HepG2 (cell line): ENCODE results near the gene PKNOX2. TPM values are rescaled to one million over a fixed set of nuclear protein-coding genes. Genes with fewer than 3 reads are reported as not detected.

Experiments used
- CHCHD3 ChIP-seq: sonication (generic); formaldehyde crosslinking; IDR thresholded peaks from 2 replicates; pipeline ENCODE4 v1.8.0; 2022; ENCODE audit warnings: mild to moderate bottlenecking, missing genetic modification reagents, moderate library complexity
- FOXM1 ChIP-seq: sonication (generic); formaldehyde crosslinking; IDR thresholded peaks from 2 replicates; pipeline ENCODE4 v1.5.0; 2020; ENCODE audit warnings: missing genetic modification reagents
- HOXD1 ChIP-seq: sonication (generic); formaldehyde crosslinking; IDR thresholded peaks from 2 replicates; pipeline ENCODE4 v1.5.0; 2020; ENCODE audit warnings: missing genetic modification reagents
- IKZF1 ChIP-seq: fragments of 450-650 bp; IDR thresholded peaks from 2 replicates; pipeline ENCODE4 v1.7.1; 2016
- NFKB2 ChIP-seq: sonication (generic); formaldehyde crosslinking; IDR thresholded peaks from 2 replicates; pipeline ENCODE4 v1.4.0; 2020; ENCODE audit warnings: missing genetic modification reagents, borderline replicate concordance
- REXO4 ChIP-seq: sonication (generic); formaldehyde crosslinking; IDR thresholded peaks from 2 replicates; pipeline ENCODE4 v1.8.0; 2022; ENCODE audit warnings: missing genetic modification reagents, mild to moderate bottlenecking, borderline replicate concordance
- RFX1 ChIP-seq: fragments of 450-650 bp; IDR thresholded peaks from 2 replicates; pipeline ENCODE4 v1.6.1; 2017
- ZNF124 ChIP-seq: sonication (generic); formaldehyde crosslinking; IDR thresholded peaks from 2 replicates; pipeline ENCODE4 v1.4.0; 2020; ENCODE audit warnings: missing genetic modification reagents
- ZNF17 ChIP-seq: sonication (generic); formaldehyde crosslinking; IDR thresholded peaks from 2 replicates; pipeline ENCODE4 v1.5.0; 2020; ENCODE audit warnings: mild to moderate bottlenecking, missing genetic modification reagents
- ZNF362 ChIP-seq: sonication (generic); formaldehyde crosslinking; IDR thresholded peaks from 2 replicates; pipeline ENCODE4 v1.4.0; 2020; ENCODE audit warnings: missing genetic modification reagents, mild to moderate bottlenecking, borderline replicate concordance
- ZNF513 ChIP-seq: sonication (generic); formaldehyde crosslinking; conservative IDR thresholded peaks from 2 replicates; pipeline ENCODE4 v1.5.0; 2020; ENCODE audit warnings: missing genetic modification reagents
- ZNF577 ChIP-seq: sonication (generic); formaldehyde crosslinking; IDR thresholded peaks from 2 replicates; pipeline ENCODE4 v1.4.0; 2020; ENCODE audit warnings: mild to moderate bottlenecking, low read depth, missing genetic modification reagents, borderline replicate concordance
- ZNF639 ChIP-seq: conservative IDR thresholded peaks from 2 replicates; pipeline ENCODE4 v1.6.1; 2018; ENCODE audit warnings: missing genetic modification reagents
- ZNF790 ChIP-seq: sonication (generic); formaldehyde crosslinking; IDR thresholded peaks from 2 replicates; pipeline ENCODE4 v1.8.0; 2022; ENCODE audit warnings: missing genetic modification reagents, mild to moderate bottlenecking, borderline replicate concordance
- ZNF850 ChIP-seq: sonication (generic); formaldehyde crosslinking; conservative IDR thresholded peaks from 2 replicates; pipeline ENCODE4 v1.9.0; 2021; ENCODE audit warnings: mild to moderate bottlenecking, missing genetic modification reagents
- ZNF878 ChIP-seq: sonication (generic); formaldehyde crosslinking; IDR thresholded peaks from 2 replicates; pipeline ENCODE4 v1.8.1; 2023; ENCODE audit warnings: mild to moderate bottlenecking, missing genetic modification reagents, moderate library complexity
- ZNF891 ChIP-seq: sonication (generic); formaldehyde crosslinking; IDR thresholded peaks from 2 replicates; pipeline ENCODE4 v1.5.0; 2020; ENCODE audit warnings: mild to moderate bottlenecking, missing genetic modification reagents
- ZSCAN20 ChIP-seq: sonication (generic); formaldehyde crosslinking; IDR thresholded peaks from 2 replicates; pipeline ENCODE4 v1.4.0; 2020; ENCODE audit warnings: missing genetic modification reagents, mild to moderate bottlenecking, borderline replicate concordance
- polyA plus RNA-seq, 8 experiments: library from polyadenylated mRNA; depleted of rRNA in 3 of 8; stranded (reverse) in 7 of 8; unstranded in 1 of 8; fragments of >200 nt; fragmentation: Illumina TruSeq in 4 of 8; extraction: Trizol in 4 of 8; gene quantifications; 2 replicates each; pipeline versions ENCODE4 v1.2.1 to v1.2.3, GENCODE V29; 2011 to 2016; ENCODE audit warnings: low read depth in 4 of 8, missing spikeins in 1 of 8, mixed read lengths in 1 of 8; ENCODE audit not compliant: insufficient read depth in 1 of 8
- total RNA-seq, 5 experiments: library from RNA; depleted of rRNA; stranded (reverse); fragments of >200 nt; fragmentation: Illumina TruSeq; extraction: Trizol; gene quantifications; 2 replicates each; pipeline ENCODE4 v1.2.3, GENCODE V29; 2016; ENCODE audit warnings: low read depth in 1 of 5
- TF ChIP-seq, protein P1 (sequence below): sonication (generic); formaldehyde crosslinking; IDR thresholded peaks from 2 replicates; pipeline ENCODE4 v1.9.0; 2021; ENCODE audit warnings: missing genetic modification reagents, mild to moderate bottlenecking, borderline replicate concordance
- TF ChIP-seq, protein P2 (sequence below): sonication (generic); formaldehyde crosslinking; IDR thresholded peaks from 2 replicates; pipeline ENCODE4 v1.5.0; 2020; ENCODE audit warnings: mild to moderate bottlenecking, missing genetic modification reagents, moderate library complexity
- TF ChIP-seq, protein P3 (sequence below): sonication (generic); formaldehyde crosslinking; IDR thresholded peaks from 2 replicates; pipeline ENCODE4 v1.5.0; 2020; ENCODE audit warnings: missing genetic modification reagents

Gene PKNOX2
- total and polyA plus RNA-seq, 2 of the 13 experiments (the other 11 are each of a cell fraction or from before 2014, with no cell fraction given), result not detected

DNA sequence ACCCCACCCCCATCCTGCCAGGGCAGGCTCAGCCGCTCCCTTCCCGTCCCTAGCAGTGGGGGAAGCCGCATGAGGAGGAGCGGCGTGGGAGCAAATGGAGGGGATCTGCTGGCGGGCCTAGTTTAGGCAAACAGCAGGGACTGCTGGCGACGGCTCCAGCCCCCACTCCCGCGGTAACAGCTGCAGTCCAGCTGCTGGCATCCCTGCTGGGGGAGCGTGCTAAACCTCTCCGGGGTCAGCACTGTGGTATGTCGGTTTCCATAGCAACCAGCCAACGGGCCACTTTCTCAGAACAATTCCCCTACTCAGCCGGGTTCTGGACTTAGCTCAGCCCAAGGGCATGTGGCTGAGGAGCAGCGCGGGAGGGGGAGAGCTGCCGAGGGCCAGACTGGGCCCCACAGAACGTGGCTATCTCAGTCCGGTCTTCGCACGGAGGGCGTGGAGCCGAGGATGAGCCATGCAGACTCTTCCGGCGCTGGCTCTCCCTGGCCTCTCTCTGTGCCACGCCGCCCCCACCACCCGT lies 98.8 kb downstream of the PKNOX2 start (continued):
- TF ChIP-seq ZNF513 (CRISPR knock-in tag) (no peak), ZNF577 (CRISPR knock-in tag) (no peak), FOXM1 (no peak), ZNF639 (CRISPR knock-in tag) (no peak), RFX1 (peak; percentile 62), ZNF878 (CRISPR knock-in tag) (no peak), ZSCAN20 (CRISPR knock-in tag) (no peak), ZNF124 (CRISPR knock-in tag) (no peak), ZNF850 (CRISPR knock-in tag) (no peak), CHCHD3 (CRISPR knock-in tag) (0 out of 2 replicates have a peak, but pooled peaks have one; percentile 46), HOXD1 (no peak), ZNF891 (CRISPR knock-in tag) (0 out of 2 replicates have a peak, but pooled peaks have one; percentile 21), ZNF790 (CRISPR knock-in tag) (no peak), ZNF362 (CRISPR knock-in tag) (no peak), REXO4 (CRISPR knock-in tag) (no peak), IKZF1 (no peak), ZNF17 (CRISPR knock-in tag) (no peak), NFKB2 (CRISPR knock-in tag) (no peak)
- TF ChIP-seq, protein P1, sequence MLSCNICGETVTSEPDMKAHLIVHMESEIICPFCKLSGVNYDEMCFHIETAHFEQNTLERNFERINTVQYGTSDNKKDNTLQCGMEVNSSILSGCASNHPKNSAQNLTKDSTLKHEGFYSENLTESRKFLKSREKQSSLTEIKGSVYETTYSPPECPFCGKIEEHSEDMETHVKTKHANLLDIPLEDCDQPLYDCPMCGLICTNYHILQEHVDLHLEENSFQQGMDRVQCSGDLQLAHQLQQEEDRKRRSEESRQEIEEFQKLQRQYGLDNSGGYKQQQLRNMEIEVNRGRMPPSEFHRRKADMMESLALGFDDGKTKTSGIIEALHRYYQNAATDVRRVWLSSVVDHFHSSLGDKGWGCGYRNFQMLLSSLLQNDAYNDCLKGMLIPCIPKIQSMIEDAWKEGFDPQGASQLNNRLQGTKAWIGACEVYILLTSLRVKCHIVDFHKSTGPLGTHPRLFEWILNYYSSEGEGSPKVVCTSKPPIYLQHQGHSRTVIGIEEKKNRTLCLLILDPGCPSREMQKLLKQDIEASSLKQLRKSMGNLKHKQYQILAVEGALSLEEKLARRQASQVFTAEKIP (CRISPR knock-in tag), result no peak
- TF ChIP-seq, protein P2, sequence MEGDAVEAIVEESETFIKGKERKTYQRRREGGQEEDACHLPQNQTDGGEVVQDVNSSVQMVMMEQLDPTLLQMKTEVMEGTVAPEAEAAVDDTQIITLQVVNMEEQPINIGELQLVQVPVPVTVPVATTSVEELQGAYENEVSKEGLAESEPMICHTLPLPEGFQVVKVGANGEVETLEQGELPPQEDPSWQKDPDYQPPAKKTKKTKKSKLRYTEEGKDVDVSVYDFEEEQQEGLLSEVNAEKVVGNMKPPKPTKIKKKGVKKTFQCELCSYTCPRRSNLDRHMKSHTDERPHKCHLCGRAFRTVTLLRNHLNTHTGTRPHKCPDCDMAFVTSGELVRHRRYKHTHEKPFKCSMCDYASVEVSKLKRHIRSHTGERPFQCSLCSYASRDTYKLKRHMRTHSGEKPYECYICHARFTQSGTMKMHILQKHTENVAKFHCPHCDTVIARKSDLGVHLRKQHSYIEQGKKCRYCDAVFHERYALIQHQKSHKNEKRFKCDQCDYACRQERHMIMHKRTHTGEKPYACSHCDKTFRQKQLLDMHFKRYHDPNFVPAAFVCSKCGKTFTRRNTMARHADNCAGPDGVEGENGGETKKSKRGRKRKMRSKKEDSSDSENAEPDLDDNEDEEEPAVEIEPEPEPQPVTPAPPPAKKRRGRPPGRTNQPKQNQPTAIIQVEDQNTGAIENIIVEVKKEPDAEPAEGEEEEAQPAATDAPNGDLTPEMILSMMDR, result no peak
- TF ChIP-seq, protein P3, sequence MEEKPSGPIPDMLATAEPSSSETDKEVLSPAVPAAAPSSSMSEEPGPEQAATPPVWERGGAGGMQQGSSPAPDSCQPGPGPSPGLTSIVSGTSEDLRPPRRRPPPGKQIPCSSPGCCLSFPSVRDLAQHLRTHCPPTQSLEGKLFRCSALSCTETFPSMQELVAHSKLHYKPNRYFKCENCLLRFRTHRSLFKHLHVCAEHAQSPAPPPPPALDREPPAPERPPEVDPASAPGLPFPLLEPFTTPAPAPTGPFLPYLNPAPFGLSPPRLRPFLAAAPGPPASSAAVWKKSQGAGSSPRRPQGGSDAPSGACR (CRISPR knock-in tag), result no peak
